K562 (cell line): ENCODE data around the gene IL1RL1. TPM values are rescaled to one million over a fixed set of nuclear protein-coding genes. Genes with fewer than 3 reads are reported as not detected.

ENCODE experiments used
- CBX8 ChIP-seq: fragments of 200-600 bp; sonication (generic); IDR thresholded peaks from 2 replicates; pipeline ENCODE4 v1.6.1; 2012; ENCODE audit warnings: borderline replicate concordance, mixed run types, low read depth, mild to moderate bottlenecking, moderate library complexity, mixed read lengths, low read length, control low read depth, inconsistent platforms; ENCODE audit not compliant: poor library complexity, severe bottlenecking; ENCODE audit errors: extremely low read depth
- DNMT1 ChIP-seq: fragments of 450-650 bp; IDR thresholded peaks from 2 replicates; pipeline ENCODE4 v1.6.1; 2016; ENCODE audit warnings: antibody characterized with exemption, mild to moderate bottlenecking
- E2F4 ChIP-seq: sonication (generic); formaldehyde crosslinking; IDR thresholded peaks from 2 replicates; pipeline ENCODE4 v1.8.0; 2022; ENCODE audit warnings: mild to moderate bottlenecking, low read depth, missing genetic modification reagents
- ETV5 ChIP-seq: sonication (generic); formaldehyde crosslinking; IDR thresholded peaks from 2 replicates; pipeline ENCODE4 v1.4.0; 2020; ENCODE audit warnings: low read depth, mild to moderate bottlenecking, missing genetic modification reagents
- FOXO4 ChIP-seq: fragments of 450-650 bp; formaldehyde crosslinking; IDR thresholded peaks from 2 replicates; pipeline ENCODE4 v1.4.0; 2020; ENCODE audit warnings: mild to moderate bottlenecking, moderate library complexity
- HCFC1 ChIP-seq: IDR thresholded peaks from 2 replicates; pipeline ENCODE4 v1.6.1; 2012; ENCODE audit warnings: low read depth, low read length, improper control_type of control experiment
- KAT7 ChIP-seq: sonication (generic); formaldehyde crosslinking; IDR thresholded peaks from 2 replicates; pipeline ENCODE4 v1.8.0; 2022; ENCODE audit warnings: missing genetic modification reagents, mild to moderate bottlenecking, borderline replicate concordance
- NRF1 ChIP-seq, 2 experiments: fragments of 450-650 bp; IDR thresholded peaks in 1 of 2; conservative IDR thresholded peaks in 1 of 2; 2 replicates each; pipeline ENCODE4 v1.6.1; 2014; ENCODE audit warnings: mild to moderate bottlenecking in 2 of 2
- WHSC1 ChIP-seq: IDR thresholded peaks from one replicate; pipeline ENCODE4 v1.6.1; 2012; ENCODE audit warnings: low read length, control low read depth, inconsistent platforms
- ZNF146 ChIP-seq: IDR thresholded peaks from one replicate; pipeline ENCODE4 v1.6.1; 2018; ENCODE audit warnings: missing compliant biosample characterization; ENCODE audit not compliant: unreplicated experiment
- polyA plus RNA-seq, 8 experiments: library from polyadenylated mRNA; depleted of rRNA in 4 of 8; stranded (reverse) in 5 of 8; unstranded in 3 of 8; fragments of >200 nt; fragmentation: Nextera tagmentation in 2 of 8; fragmentation: Illumina TruSeq in 1 of 8; extraction: Ambion mirVana in 2 of 8; extraction: Trizol in 1 of 8; gene quantifications; 2 replicates each; pipeline versions ENCODE4 v1.2.1 to v1.2.3, GENCODE V29; 2011 to 2014; ENCODE audit warnings: inconsistent platforms in 1 of 8, missing spikeins in 1 of 8
- total RNA-seq, 7 experiments: library from RNA; depleted of rRNA in 6 of 7; stranded (reverse); fragments of >200 nt in 6 of 7; fragmentation: Illumina TruSeq in 2 of 7; extraction: Trizol in 2 of 7; gene quantifications; 2 replicates each; pipeline versions ENCODE4 v1.2.1 to v1.2.3, GENCODE V29; 2011 to 2021; ENCODE audit warnings: low replicate concordance in 1 of 7
- TF ChIP-seq, protein P1 (sequence below): sonication (generic); formaldehyde crosslinking; IDR thresholded peaks from 2 replicates; pipeline ENCODE4 v1.8.1; 2022; ENCODE audit warnings: missing genetic modification reagents

IL1RL1 gene
- total and polyA plus RNA-seq, 9 of the 15 experiments (the other 6 are each of a cell fraction or from before 2014, with no cell fraction given) = 0.06 to 3.3 (median 0.59) TPM

GRCh38 chr2:102301867-102302362 lies 9.4 kb upstream of the IL1RL1 start (continued):
- TF ChIP-seq E2F4 (CRISPR knock-in tag) = no peak
- no peak for TF ChIP-seq FOXO4 (CRISPR knock-in tag)
- no peak for TF ChIP-seq KAT7 (CRISPR knock-in tag)
- TF ChIP-seq CBX8 = no peak
- TF ChIP-seq DNMT1 = no peak
- no peak for TF ChIP-seq WHSC1
- TF ChIP-seq, protein P1, sequence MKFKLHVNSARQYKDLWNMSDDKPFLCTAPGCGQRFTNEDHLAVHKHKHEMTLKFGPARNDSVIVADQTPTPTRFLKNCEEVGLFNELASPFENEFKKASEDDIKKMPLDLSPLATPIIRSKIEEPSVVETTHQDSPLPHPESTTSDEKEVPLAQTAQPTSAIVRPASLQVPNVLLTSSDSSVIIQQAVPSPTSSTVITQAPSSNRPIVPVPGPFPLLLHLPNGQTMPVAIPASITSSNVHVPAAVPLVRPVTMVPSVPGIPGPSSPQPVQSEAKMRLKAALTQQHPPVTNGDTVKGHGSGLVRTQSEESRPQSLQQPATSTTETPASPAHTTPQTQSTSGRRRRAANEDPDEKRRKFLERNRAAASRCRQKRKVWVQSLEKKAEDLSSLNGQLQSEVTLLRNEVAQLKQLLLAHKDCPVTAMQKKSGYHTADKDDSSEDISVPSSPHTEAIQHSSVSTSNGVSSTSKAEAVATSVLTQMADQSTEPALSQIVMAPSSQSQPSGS (CRISPR knock-in tag) = no peak
- TF ChIP-seq ETV5 (CRISPR knock-in tag) = no peak
- TF ChIP-seq HCFC1 = no peak
- no peak for TF ChIP-seq ZNF146 (CRISPR knock-in tag)
- no peak for TF ChIP-seq NRF1 (conservative IDR thresholded peaks at IDR 0.05 in 1 of 2, IDR thresholded peaks at IDR 0.05 in 1 of 2)
